ENCODE data around the gene UBE2E2. TPM values are rescaled to one million over a fixed set of nuclear protein-coding genes. Genes with fewer than 3 reads are reported as not detected.

The UBE2E2 gene
- total and polyA plus RNA-seq, 7 experiments from 2014 or later: 2.4 to 28.8 (median 15.3) TPM

DNA sequence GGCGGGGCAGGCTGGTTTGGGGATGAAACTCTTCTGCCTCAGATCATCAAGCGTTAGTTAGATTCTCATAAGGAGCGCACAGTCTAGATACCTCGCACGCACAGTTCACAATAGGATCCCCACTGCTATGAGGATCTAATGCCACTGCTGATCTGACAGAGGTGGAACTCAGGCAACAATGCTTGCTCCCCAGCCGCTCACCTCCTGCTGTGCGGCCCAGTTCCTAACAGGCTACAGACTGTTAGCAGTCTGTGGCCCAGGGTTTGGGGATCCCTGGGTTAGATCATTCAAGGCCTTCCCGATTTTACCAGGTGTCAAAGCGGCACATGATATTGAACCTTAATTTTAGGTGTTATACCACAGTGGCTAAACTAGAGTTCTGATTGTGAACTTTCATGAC is 232.8 kb downstream of the UBE2E2 start:
- no peaks in the 10 kb centered on the region for H3K27me3 Mint-ChIP-seq
- Histone ChIP-seq H3K4me1 (ENCODE audit: control insufficient read depth in 2 of 2, insufficient read depth in 2 of 2, low read length in 2 of 2) (peaks cover 0 to 17% of the 10 kb centered on the region in 2 donors), H3K4me3 (ENCODE audit: low read length) (no peak overlapping the region), H3K36me3 (ENCODE audit: control insufficient read depth in 2 of 3, insufficient read depth in 3 of 3, low read length in 3 of 3) (no peaks in the 10 kb centered on the region), H3K27me3 (ENCODE audit: control insufficient read depth in 2 of 2, insufficient read depth in 2 of 2, low read length in 2 of 2) (no peaks in the 10 kb centered on the region), H3K27ac (ENCODE audit: low read depth, low read length) (no peak overlapping the region), H3K9me3 (ENCODE audit: control insufficient read depth in 2 of 3, low read length in 3 of 3) (no peaks in the 10 kb centered on the region)
- DNase-seq (no peak), ATAC-seq (no peak)
- no peaks in the 10 kb centered on the region for H3K9me3 Mint-ChIP-seq
- no peak overlapping the region for H3K4me3 Mint-ChIP-seq
- H3K4me1 Mint-ChIP-seq: peaks cover 16 to 41% (median 30%) of the 10 kb centered on the region in 7 donors
- intact Hi-C loops (cut with micrococcal nuclease): no loop called here
- POLR2A ChIA-PET: no interaction called here
- H3K27ac Mint-ChIP-seq: no peak overlapping the region
- CTCF ChIA-PET: no interaction called here
- no peaks in the 10 kb centered on the region for H3K36me3 Mint-ChIP-seq

DNA sequence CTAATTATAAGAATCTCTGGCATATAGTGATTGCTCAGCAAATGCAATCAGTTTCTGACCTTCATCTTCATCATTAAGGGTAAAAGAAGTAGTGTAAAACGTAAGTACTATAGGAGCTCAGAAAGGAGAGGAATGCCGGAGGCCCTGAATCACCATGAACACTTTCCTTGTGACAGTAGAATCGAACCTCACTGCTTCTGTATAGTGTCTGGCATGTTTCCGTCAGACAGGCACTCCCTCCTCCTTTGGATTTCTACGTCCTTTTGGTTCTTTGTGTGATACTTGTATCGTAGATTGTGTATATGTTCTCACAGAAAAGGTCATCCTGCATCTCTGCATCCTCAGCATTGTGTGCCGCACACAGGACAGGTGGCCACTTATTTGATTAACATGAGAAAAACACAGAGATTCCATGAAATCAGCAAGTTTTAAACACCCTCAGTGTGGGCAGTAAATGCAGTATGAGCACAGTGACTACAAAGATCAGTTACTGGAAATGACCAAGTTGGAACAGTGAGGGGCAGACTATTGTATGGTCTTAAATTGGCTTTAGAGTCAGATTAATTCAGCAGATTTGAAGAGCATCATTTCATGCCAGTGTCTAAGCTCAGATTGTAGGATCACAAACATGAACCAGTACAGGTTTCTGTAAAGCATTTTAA is 234.5 kb downstream of the UBE2E2 start:
- intact Hi-C loops (cut with micrococcal nuclease): no loop called here
- Histone ChIP-seq H3K9me3 (ENCODE audit: control insufficient read depth in 2 of 3, low read length in 3 of 3) (no peaks in the 10 kb centered on the region), H3K27ac (ENCODE audit: low read depth, low read length) (no peak overlapping the region), H3K4me1 (ENCODE audit: control insufficient read depth in 2 of 2, insufficient read depth in 2 of 2, low read length in 2 of 2) (peaks cover 0 to 19% of the 10 kb centered on the region in 2 donors), H3K27me3 (ENCODE audit: control insufficient read depth in 2 of 2, insufficient read depth in 2 of 2, low read length in 2 of 2) (no peaks in the 10 kb centered on the region), H3K36me3 (ENCODE audit: control insufficient read depth in 2 of 3, insufficient read depth in 3 of 3, low read length in 3 of 3) (no peaks in the 10 kb centered on the region), H3K4me3 (ENCODE audit: low read length) (no peak overlapping the region)
- Mint-ChIP-seq H3K9me3 (no peaks in the 10 kb centered on the region), H3K36me3 (no peaks in the 10 kb centered on the region), H3K4me1 (peaks cover 18 to 47% (median 37%) of the 10 kb centered on the region in 7 donors), H3K27ac (peak overlapping the region in 6 of 9 donors; percentile 6 to 84 (median 32)), H3K27me3 (no peaks in the 10 kb centered on the region), H3K4me3 (no peak overlapping the region)
- POLR2A ChIA-PET: no interaction called here
- CTCF ChIA-PET: no interaction called here
- no peak for DNase-seq
- no peak for ATAC-seq

DNA sequence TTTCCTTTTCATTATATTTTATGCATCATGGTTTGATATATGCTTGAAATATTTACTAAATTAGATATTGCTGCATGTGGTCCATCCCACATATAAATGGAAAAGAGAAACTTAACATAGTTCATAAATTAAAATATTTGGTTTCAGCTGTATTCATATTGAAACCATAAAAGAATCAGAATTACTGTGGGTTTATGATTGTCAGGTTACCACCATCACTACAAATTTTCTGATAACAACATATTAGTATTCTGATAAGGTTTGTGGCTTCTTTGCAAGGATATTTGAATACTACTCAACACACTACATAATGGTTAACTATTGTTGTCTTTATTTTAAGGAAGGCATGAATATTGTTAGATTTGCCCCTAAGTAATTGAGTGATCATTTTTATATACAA is 235.5 kb downstream of the UBE2E2 start:
- CTCF ChIA-PET: no interaction called here
- Histone ChIP-seq H3K27me3 (ENCODE audit: control insufficient read depth in 2 of 2, insufficient read depth in 2 of 2, low read length in 2 of 2) (no peaks in the 10 kb centered on the region), H3K9me3 (ENCODE audit: control insufficient read depth in 2 of 3, low read length in 3 of 3) (no peaks in the 10 kb centered on the region), H3K4me3 (ENCODE audit: low read length) (no peak overlapping the region), H3K36me3 (ENCODE audit: control insufficient read depth in 2 of 3, insufficient read depth in 3 of 3, low read length in 3 of 3) (no peaks in the 10 kb centered on the region), H3K27ac (ENCODE audit: low read depth, low read length) (no peak overlapping the region), H3K4me1 (ENCODE audit: control insufficient read depth in 2 of 2, insufficient read depth in 2 of 2, low read length in 2 of 2) (peaks cover 0 to 26% of the 10 kb centered on the region in 2 donors)
- H3K27me3 Mint-ChIP-seq: peaks cover 0 to 3% (median 0%) of the 10 kb centered on the region in 5 donors
- intact Hi-C loops (cut with micrococcal nuclease): no loop called here
- H3K27ac Mint-ChIP-seq: peak overlapping the region in 1 of 9 donors; percentile 61
- ATAC-seq (no peak), DNase-seq (no peak)
- H3K9me3 Mint-ChIP-seq: no peaks in the 10 kb centered on the region
- no peak overlapping the region for H3K4me3 Mint-ChIP-seq
- no peaks in the 10 kb centered on the region for H3K36me3 Mint-ChIP-seq
- H3K4me1 Mint-ChIP-seq: peaks cover 23 to 57% (median 47%) of the 10 kb centered on the region in 7 donors
- POLR2A ChIA-PET: no interaction called here

DNA sequence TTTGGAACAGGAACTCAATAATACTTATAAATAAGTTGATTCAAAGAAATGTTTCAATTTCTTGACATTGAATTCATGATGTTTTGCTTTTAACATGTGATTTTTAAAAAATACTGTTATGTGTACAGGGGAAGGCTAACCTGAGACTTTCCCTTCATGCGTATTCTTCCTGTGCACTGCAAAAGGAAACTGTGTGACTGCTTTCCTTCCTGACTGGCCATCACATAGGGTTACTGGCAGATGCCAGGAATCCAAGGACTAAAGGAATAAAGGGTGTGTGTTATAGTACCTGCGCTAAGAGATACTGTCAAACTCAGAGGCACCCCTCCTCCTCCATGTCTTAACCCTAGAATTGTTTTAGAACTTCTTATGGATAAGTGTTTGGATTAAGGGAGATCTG is 236.0 kb downstream of the UBE2E2 start:
- Mint-ChIP-seq H3K9me3 (no peaks in the 10 kb centered on the region), H3K27ac (peak overlapping the region in 5 of 9 donors; percentile 9 to 61 (median 21)), H3K4me3 (peak overlapping the region in 4 of 10 donors; percentile 1 to 76 (median 18)), H3K4me1 (peaks cover 23 to 60% (median 51%) of the 10 kb centered on the region in 7 donors), H3K36me3 (no peaks in the 10 kb centered on the region), H3K27me3 (peaks cover 0 to 7% (median 0%) of the 10 kb centered on the region in 5 donors)
- Histone ChIP-seq H3K4me1 (ENCODE audit: control insufficient read depth in 2 of 2, insufficient read depth in 2 of 2, low read length in 2 of 2) (peaks cover 0 to 26% of the 10 kb centered on the region in 2 donors), H3K4me3 (ENCODE audit: low read length) (no peak overlapping the region), H3K36me3 (ENCODE audit: control insufficient read depth in 2 of 3, insufficient read depth in 3 of 3, low read length in 3 of 3) (no peaks in the 10 kb centered on the region), H3K9me3 (ENCODE audit: control insufficient read depth in 2 of 3, low read length in 3 of 3) (no peaks in the 10 kb centered on the region), H3K27ac (ENCODE audit: low read depth, low read length) (no peak overlapping the region), H3K27me3 (ENCODE audit: control insufficient read depth in 2 of 2, insufficient read depth in 2 of 2, low read length in 2 of 2) (no peaks in the 10 kb centered on the region)
- ATAC-seq (no peak), DNase-seq (no peak)
- ChIA-PET POLR2A (no interaction called here), CTCF (no interaction called here)
- intact Hi-C loops (cut with micrococcal nuclease): no loop called here

DNA sequence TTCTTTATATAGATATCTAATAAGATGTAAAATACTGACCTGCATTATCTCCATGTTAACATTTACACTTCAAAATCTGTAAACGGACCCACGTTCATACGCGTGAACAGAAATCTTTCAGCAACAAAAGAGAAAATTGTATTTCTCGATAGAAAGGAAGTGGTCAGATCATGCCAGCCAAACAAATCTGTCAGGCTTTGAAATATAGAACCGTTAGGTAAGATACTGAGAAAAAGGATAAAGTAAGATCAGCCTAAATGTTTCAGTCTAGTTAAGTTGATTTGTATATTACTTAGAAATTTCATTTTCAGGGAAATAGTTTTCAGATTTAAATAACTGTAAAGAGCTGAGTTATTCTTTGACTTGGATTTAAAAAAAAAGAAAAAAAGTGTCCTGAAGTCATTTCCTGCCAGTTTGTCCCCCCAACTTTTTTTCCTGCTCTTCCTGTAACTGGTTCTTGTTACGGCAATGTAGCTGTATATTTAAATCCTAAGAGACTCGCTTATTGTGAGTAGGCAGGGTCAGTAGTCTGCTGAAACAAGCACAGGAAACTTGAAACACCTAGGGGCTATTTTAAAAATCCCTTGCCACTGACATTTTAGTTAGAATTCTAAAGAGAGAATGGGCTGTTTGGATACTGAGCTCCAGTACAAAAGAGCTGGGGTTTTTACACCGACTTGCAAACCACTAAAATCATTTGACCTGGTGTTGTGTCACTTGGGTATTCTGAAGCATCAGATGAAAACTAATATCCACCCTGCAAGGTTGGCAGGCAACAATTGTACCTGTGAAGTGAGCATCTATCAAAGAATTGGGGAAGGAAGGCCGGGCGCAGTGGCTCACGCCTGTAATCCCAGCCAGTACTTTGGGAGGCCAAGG is 237.5 kb downstream of the UBE2E2 start:
- DNase-seq (peak in 4 of 9 donors; percentile 8 to 32 (median 10)), ATAC-seq (peak; percentile 33)
- intact Hi-C loops (cut with micrococcal nuclease): loop anchor here in 1 of 2 donors (1.0 kb wide), 1 partner anchor 365 kb away; the partner anchor contains the start of gene UBE2E1
- Histone ChIP-seq H3K36me3 (ENCODE audit: control insufficient read depth in 2 of 3, insufficient read depth in 3 of 3, low read length in 3 of 3) (no peaks in the 10 kb centered on the region), H3K4me3 (ENCODE audit: low read length) (no peak overlapping the region), H3K4me1 (ENCODE audit: control insufficient read depth in 2 of 2, insufficient read depth in 2 of 2, low read length in 2 of 2) (peaks cover 0 to 26% of the 10 kb centered on the region in 2 donors), H3K27ac (ENCODE audit: low read depth, low read length) (peak overlapping the region; percentile 25), H3K27me3 (ENCODE audit: control insufficient read depth in 2 of 2, insufficient read depth in 2 of 2, low read length in 2 of 2) (no peaks in the 10 kb centered on the region), H3K9me3 (ENCODE audit: control insufficient read depth in 2 of 3, low read length in 3 of 3) (no peaks in the 10 kb centered on the region)
- H3K36me3 Mint-ChIP-seq: no peaks in the 10 kb centered on the region
- peaks cover 23 to 63% (median 52%) of the 10 kb centered on the region in 7 donors for H3K4me1 Mint-ChIP-seq
- peak overlapping the region; percentile 22 to 82 (median 69) for H3K4me3 Mint-ChIP-seq
- H3K9me3 Mint-ChIP-seq: no peaks in the 10 kb centered on the region
- peaks cover 0 to 9% (median 0%) of the 10 kb centered on the region in 5 donors for H3K27me3 Mint-ChIP-seq
- CTCF ChIA-PET: no interaction called here
- POLR2A ChIA-PET: interaction anchor here (0.7 kb wide), 1 partner anchor 107 kb away, joined by 7 read pairs; no protein-coding TSS in a partner anchor
- H3K27ac Mint-ChIP-seq: peak overlapping the region in 8 of 9 donors; percentile 39 to 87 (median 73)

DNA sequence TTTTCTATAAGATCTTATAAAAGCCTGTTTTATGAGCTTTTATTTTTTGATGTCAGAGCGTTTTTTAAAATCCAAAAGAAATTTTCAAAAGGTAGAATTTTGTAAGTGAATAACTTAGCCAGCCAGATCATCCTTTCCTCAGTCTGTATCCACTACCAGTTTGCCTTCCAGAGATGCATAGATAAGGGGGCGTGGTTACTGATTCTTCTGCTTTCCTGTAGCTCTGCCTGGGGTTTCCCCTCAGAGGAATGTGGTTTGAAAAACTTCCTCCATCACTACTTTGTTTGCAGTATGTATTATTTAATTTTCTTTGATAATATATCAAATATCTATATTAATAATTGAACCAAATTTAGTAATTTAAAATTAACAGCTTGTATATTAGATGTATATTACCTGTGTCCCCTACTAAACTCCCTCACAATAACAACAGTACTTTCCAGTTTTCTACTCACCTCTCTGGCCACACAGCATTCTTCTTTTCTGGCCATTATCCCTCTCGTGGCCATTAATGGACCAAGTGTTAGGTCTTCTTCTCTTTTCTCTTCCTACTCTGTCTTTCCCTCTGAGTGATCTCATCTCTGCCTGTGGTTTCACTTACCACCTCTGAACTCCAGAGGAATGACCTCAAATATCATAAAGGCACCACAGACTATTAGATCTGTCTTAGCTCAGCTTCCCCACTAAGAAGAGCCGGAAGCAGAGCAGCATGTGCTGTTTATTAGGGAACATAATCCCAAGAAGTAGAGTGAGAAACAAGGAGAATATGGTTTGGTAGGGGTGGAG is 239.7 kb downstream of the UBE2E2 start:
- ATAC-seq (peak; percentile 90), DNase-seq (peak in 7 of 9 donors; percentile 11 to 48 (median 40))
- Histone ChIP-seq H3K9me3 (ENCODE audit: control insufficient read depth in 2 of 3, low read length in 3 of 3) (no peaks in the 10 kb centered on the region), H3K4me3 (ENCODE audit: low read length) (no peak overlapping the region), H3K27ac (ENCODE audit: low read depth, low read length) (no peak overlapping the region), H3K36me3 (ENCODE audit: control insufficient read depth in 2 of 3, insufficient read depth in 3 of 3, low read length in 3 of 3) (no peaks in the 10 kb centered on the region), H3K4me1 (ENCODE audit: control insufficient read depth in 2 of 2, insufficient read depth in 2 of 2, low read length in 2 of 2) (peaks cover 0 to 26% of the 10 kb centered on the region in 2 donors), H3K27me3 (ENCODE audit: control insufficient read depth in 2 of 2, insufficient read depth in 2 of 2, low read length in 2 of 2) (no peaks in the 10 kb centered on the region)
- Mint-ChIP-seq H3K4me1 (peaks cover 20 to 60% (median 49%) of the 10 kb centered on the region in 7 donors), H3K27me3 (peaks cover 0 to 9% (median 0%) of the 10 kb centered on the region in 5 donors), H3K4me3 (peak overlapping the region in 9 of 10 donors; percentile 5 to 65 (median 32)), H3K36me3 (no peaks in the 10 kb centered on the region), H3K27ac (peak overlapping the region in 2 of 9 donors; percentile 5 to 78), H3K9me3 (no peaks in the 10 kb centered on the region)
- CTCF ChIA-PET: interaction anchor here (1.0 kb wide), 1 partner anchor 9 kb away, joined by 3 read pairs; no protein-coding TSS in a partner anchor
- intact Hi-C loops (cut with micrococcal nuclease): loop anchor here in 1 of 2 donors (1.0 kb wide), 2 partner anchors 11 to 239 kb away; partner anchors contain the start of gene UBE2E2
- POLR2A ChIA-PET: interaction anchor here (0.6 kb wide), 1 partner anchor 375 kb away, joined by 4 read pairs; no protein-coding TSS in a partner anchor
